Epithelial cell of prostate (primary cell): Measurements from ENCODE around the gene ZNF202.
"Not testable (repeated sequence)": the region's sequence is repeated elsewhere in the genome, so short reads cannot be mapped to it uniquely, and the experiment has no call there.

Source experiments
- DNase-seq: peaks from one replicate; pipeline ENCODE4 v3.0.0-alpha.2; 2011; ENCODE audit warnings: low read depth, low spot score
- H3K27ac ChIP-seq: fragments of 450-650 bp; 2 replicates; pipeline ENCODE4 v1.5.1; 2017; ENCODE audit warnings: mild to moderate bottlenecking

The ZNF202 gene

GRCh38 chr11:123741159-123742030 lies at the start of gene ZNF202:
ZNF202 (minus strand) TSS chr11:123741660; CDS start chr11:123730888, 10,772 bp downstream.
- peak; percentile 36 for DNase-seq
- H3K27ac ChIP-seq: peak within 1 kb of the TSS; percentile 46

GRCh38 chr11:123783536-123783935 lies 42.1 kb upstream of the ZNF202 start:
- H3K27ac ChIP-seq: no peak overlapping the region
- DNase-seq: no peak

- no peak for DNase-seq
- H3K27ac ChIP-seq: no peak overlapping the region
Measured at GRCh38 chr11:123778511-123778910, 37.1 kb upstream of the ZNF202 start.

GRCh38 chr11:123775715-123776549 lies 34.5 kb upstream of the ZNF202 start:
- no peak overlapping the region for H3K27ac ChIP-seq
- DNase-seq: no peak

- DNase-seq: no peak
- H3K27ac ChIP-seq: no peak overlapping the region
Measured at GRCh38 chr11:123775289-123775688, 33.8 kb upstream of the ZNF202 start.

- DNase-seq: no peak
- H3K27ac ChIP-seq: no peak overlapping the region
Measured at GRCh38 chr11:123773959-123774358, 32.5 kb upstream of the ZNF202 start.

- no peak for DNase-seq
Measured at GRCh38 chr11:123773026-123773425, 31.6 kb upstream of the ZNF202 start.

GRCh38 chr11:123771664-123772063 lies 30.2 kb upstream of the ZNF202 start:
- no peak overlapping the region for H3K27ac ChIP-seq
- no peak for DNase-seq

More at GRCh38 chr11:123773026-123773425, 31.6 kb upstream of the ZNF202 start:
- no peak overlapping the region for H3K27ac ChIP-seq

GRCh38 chr11:123770712-123771111 lies 29.3 kb upstream of the ZNF202 start:
- no peak overlapping the region for H3K27ac ChIP-seq
- no peak for DNase-seq

GRCh38 chr11:123765601-123766000 lies 24.1 kb upstream of the ZNF202 start:
- DNase-seq: no peak
- H3K27ac ChIP-seq: no peak overlapping the region

GRCh38 chr11:123762422-123762821 lies 21.0 kb upstream of the ZNF202 start:
- no peak for DNase-seq

GRCh38 chr11:123760894-123761293 lies 19.4 kb upstream of the ZNF202 start:
- no peak overlapping the region for H3K27ac ChIP-seq
- DNase-seq: no peak

More at GRCh38 chr11:123762422-123762821, 21.0 kb upstream of the ZNF202 start:
- no peak overlapping the region for H3K27ac ChIP-seq

- DNase-seq: no peak
- no peak overlapping the region for H3K27ac ChIP-seq
Measured at GRCh38 chr11:123757976-123758375, 16.5 kb upstream of the ZNF202 start.

- no peak for DNase-seq
- no peak overlapping the region for H3K27ac ChIP-seq
Measured at GRCh38 chr11:123755813-123756212, 14.4 kb upstream of the ZNF202 start.

GRCh38 chr11:123755344-123755743 lies 13.9 kb upstream of the ZNF202 start:
- DNase-seq: no peak
- H3K27ac ChIP-seq: no peak overlapping the region

- no peak for DNase-seq
- H3K27ac ChIP-seq: no peak within 1 kb of the TSS
Measured at GRCh38 chr11:123754101-123754568, 12.7 kb upstream of the ZNF202 start, which contains the start of gene OR6X1. OR6X1 (minus strand) TSS chr11:123754518; CDS start chr11:123754518, 0 bp downstream.

GRCh38 chr11:123753110-123753509 lies 11.7 kb upstream of the ZNF202 start:
- no peak overlapping the region for H3K27ac ChIP-seq
- DNase-seq: no peak

- no peak for DNase-seq
Measured at GRCh38 chr11:123751781-123752180, 10.3 kb upstream of the ZNF202 start.

GRCh38 chr11:123748349-123748748 lies 6.9 kb upstream of the ZNF202 start:
- H3K27ac ChIP-seq, DNase-seq: not testable (repeated sequence)

More at GRCh38 chr11:123751781-123752180, 10.3 kb upstream of the ZNF202 start:
- no peak overlapping the region for H3K27ac ChIP-seq

GRCh38 chr11:123745764-123746451 lies 4.4 kb upstream of the ZNF202 start:
- H3K27ac ChIP-seq: no peak overlapping the region
- DNase-seq: no peak
